Left ventricle myocardium inferior (tissue), 1 donor: ENCODE measurements around the gene FOXR1. TPM values are rescaled to one million over a fixed set of nuclear protein-coding genes. Genes with fewer than 3 reads are reported as not detected.
A peak's percentile ranks its signal among the peaks of the same experiment; 100 is the strongest.

Experiments used
- DNase-seq: peaks from one replicate; pipeline ENCODE4 v3.0.0-alpha.2; 2020
- H3K27ac ChIP-seq: fragments of 200-600 bp; replicated peaks from 2 replicates; pipeline ENCODE4 v1.8.0; 2021
- H3K27me3 ChIP-seq: fragments of 200-600 bp; 2 replicates; pipeline ENCODE4 v1.8.0; 2021; ENCODE audit warnings: low read depth
- H3K36me3 ChIP-seq: fragments of 200-600 bp; 2 replicates; pipeline ENCODE4 v1.8.0; 2021
- H3K4me1 ChIP-seq: fragments of 200-600 bp; 2 replicates; pipeline ENCODE4 v1.8.0; 2021
- H3K4me3 ChIP-seq: fragments of 200-600 bp; 2 replicates; pipeline ENCODE4 v1.8.0; 2021; ENCODE audit warnings: mild to moderate bottlenecking, moderate library complexity
- H3K9me3 ChIP-seq: fragments of 200-600 bp; replicated peaks from 2 replicates; pipeline ENCODE4 v1.8.0; 2021
- intact Hi-C: fragments of 100-400 bp; cut with micrococcal nuclease; formaldehyde crosslinking; loops from one replicate; pipeline ENCODE4 v1.11.0; 2022
- microRNA-seq: library from miRNA; unstranded; fragments of <30 nt; microRNA quantifications from one replicate; pipeline ENCODE4 v1.2.0, GENCODE V29; 2020
- total RNA-seq: library from RNA; stranded (reverse); fragmentation: NEBNext Ultra II Directional; extraction: Animal tissue kit (Norgen Biotek cat#: 25700); gene quantifications from one replicate; pipeline ENCODE4 v1.2.1, GENCODE V29; 2021
- TF ChIP-seq, protein P1 (sequence below): fragments of 200-600 bp; IDR thresholded peaks from 2 replicates; pipeline ENCODE4 v1.8.0; 2021; ENCODE audit warnings: antibody characterized with exemption, mild to moderate bottlenecking, borderline replicate concordance
- donor health status: DM: no; HTN: yes; CAD: no; lungs with severe emphysema.

Gene FOXR1
- total RNA-seq, 1 donor from 2014 or later: not detected

DNA sequence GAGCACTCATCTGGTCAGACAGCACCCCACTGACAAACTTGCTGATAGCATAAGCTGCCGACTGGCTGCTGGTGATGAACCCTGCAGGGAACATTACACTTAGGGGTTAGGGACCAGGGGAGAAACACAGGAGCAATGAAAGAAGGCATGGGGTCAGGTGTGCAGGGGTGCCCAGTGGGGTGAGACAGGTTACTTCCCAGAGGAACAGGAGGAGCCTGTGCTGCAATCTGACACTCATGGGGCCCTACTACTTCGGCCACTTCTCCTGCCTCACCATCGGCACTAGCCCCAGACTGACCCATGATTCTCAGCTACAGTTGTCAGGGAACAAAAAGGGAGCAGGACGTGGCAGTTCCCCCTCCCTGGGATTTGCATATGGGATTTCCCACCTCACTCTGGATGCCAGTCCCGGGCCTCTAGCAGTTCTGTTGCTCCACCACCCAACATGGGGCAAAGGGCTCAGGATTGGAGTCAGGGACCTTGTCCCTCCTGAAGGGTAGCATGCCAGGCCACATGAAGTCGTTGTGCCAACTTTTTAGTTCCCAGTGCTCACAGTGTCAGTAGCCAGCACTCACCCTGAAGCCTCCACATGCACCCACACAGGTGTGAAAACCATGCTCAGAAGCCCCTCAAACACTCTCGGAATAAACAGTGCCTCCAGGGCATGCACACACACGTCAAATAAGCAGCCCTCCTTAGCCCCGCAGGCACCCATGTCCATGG is 56.9 kb downstream of the FOXR1 start:
- no peak for DNase-seq
- TF ChIP-seq, protein P1, sequence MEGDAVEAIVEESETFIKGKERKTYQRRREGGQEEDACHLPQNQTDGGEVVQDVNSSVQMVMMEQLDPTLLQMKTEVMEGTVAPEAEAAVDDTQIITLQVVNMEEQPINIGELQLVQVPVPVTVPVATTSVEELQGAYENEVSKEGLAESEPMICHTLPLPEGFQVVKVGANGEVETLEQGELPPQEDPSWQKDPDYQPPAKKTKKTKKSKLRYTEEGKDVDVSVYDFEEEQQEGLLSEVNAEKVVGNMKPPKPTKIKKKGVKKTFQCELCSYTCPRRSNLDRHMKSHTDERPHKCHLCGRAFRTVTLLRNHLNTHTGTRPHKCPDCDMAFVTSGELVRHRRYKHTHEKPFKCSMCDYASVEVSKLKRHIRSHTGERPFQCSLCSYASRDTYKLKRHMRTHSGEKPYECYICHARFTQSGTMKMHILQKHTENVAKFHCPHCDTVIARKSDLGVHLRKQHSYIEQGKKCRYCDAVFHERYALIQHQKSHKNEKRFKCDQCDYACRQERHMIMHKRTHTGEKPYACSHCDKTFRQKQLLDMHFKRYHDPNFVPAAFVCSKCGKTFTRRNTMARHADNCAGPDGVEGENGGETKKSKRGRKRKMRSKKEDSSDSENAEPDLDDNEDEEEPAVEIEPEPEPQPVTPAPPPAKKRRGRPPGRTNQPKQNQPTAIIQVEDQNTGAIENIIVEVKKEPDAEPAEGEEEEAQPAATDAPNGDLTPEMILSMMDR: no peak
- peaks cover 41% of the 10 kb centered on the region for H3K4me1 ChIP-seq
- H3K4me3 ChIP-seq: no peak overlapping the region
- intact Hi-C loops: no loop called here
- H3K27ac ChIP-seq: peak overlapping the region; percentile 81
- no peaks in the 10 kb centered on the region for H3K9me3 ChIP-seq
- H3K27me3 ChIP-seq: no peaks in the 10 kb centered on the region
- peaks cover 31% of the 10 kb centered on the region for H3K36me3 ChIP-seq

DNA sequence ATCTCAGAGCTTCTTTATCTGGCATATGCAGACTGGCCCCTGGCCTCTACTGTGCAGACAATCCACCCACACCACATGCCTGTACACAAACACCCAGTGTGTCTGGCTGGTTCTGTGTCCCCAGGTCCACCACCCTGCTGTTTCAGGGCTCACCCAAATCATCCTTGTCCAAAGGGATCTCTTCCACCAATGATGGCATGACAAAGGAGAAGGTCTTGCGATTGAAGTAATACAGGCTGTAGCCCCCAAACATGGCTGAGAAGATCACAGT is 57.4 kb downstream of the FOXR1 start:
- Histone ChIP-seq H3K4me1 (peaks cover 41% of the 10 kb centered on the region), H3K9me3 (no peaks in the 10 kb centered on the region), H3K36me3 (peaks cover 26% of the 10 kb centered on the region), H3K27me3 (no peaks in the 10 kb centered on the region), H3K4me3 (peak overlapping the region; percentile 96), H3K27ac (peak overlapping the region; percentile 81)
- no peak for DNase-seq
- intact Hi-C loops: no loop called here
- TF ChIP-seq, protein P1: no peak

DNA sequence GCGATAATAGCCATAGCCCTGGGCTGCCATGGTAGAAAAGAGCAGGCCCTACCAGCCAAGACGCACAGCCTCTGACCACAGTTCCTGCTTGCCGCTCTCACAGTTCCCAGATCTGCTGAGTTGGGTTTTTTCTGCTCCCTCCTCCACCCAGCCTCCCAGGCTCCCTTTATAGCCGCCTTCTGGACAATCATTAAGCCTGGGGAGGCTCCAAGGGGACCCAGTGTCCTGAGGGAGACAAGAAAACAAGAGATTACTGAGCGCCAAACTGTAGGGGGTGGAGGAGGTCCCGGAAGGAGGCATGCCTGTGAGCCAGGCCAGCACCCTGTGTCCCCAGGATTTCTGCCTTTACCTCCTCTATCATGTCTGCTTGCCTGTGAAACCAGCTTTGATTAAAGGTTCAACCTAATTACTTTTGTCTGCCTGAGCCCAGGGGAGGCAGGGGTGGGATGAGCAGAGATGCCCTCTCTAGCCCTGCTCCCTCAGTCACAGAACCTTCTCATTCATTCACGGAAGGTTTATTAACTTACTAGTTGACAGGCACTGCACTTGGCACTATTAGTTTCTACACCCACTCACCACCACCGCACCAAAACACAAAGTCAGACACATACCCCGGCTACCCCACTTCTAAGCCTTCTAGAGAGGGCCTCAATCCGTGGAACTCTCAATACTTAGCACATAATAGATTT is 57.9 kb downstream of the FOXR1 start:
- H3K27me3 ChIP-seq: no peaks in the 10 kb centered on the region
- H3K4me3 ChIP-seq: peak overlapping the region; percentile 96
- H3K4me1 ChIP-seq: peaks cover 37% of the 10 kb centered on the region
- TF ChIP-seq, protein P1: no peak
- H3K36me3 ChIP-seq: peaks cover 21% of the 10 kb centered on the region
- DNase-seq: no peak
- intact Hi-C loops: no loop called here
- no peaks in the 10 kb centered on the region for H3K9me3 ChIP-seq
- H3K27ac ChIP-seq: peak overlapping the region; percentile 81

DNA sequence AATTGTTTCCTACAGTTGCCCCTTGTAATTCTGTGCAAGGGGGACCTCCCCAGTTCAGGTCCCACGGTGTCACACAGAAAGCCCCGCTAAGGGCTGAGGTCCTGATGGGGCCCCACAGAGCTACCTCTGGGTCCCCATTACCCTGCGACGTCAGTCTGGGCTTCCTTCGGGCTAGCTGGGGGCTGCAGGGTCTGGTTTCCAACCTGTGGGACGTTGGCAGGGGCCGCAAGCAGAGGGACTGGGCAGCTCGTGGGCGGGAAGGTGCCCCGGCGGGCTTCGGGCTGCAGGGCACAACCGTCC is 58.4 kb downstream of the FOXR1 start:
- Histone ChIP-seq H3K27ac (peak overlapping the region; percentile 81), H3K4me1 (peaks cover 32% of the 10 kb centered on the region), H3K27me3 (no peaks in the 10 kb centered on the region), H3K4me3 (peak overlapping the region; percentile 96), H3K9me3 (no peaks in the 10 kb centered on the region), H3K36me3 (peaks cover 16% of the 10 kb centered on the region)
- TF ChIP-seq, protein P1: no peak
- intact Hi-C loops: no loop called here
- DNase-seq: no peak

DNA sequence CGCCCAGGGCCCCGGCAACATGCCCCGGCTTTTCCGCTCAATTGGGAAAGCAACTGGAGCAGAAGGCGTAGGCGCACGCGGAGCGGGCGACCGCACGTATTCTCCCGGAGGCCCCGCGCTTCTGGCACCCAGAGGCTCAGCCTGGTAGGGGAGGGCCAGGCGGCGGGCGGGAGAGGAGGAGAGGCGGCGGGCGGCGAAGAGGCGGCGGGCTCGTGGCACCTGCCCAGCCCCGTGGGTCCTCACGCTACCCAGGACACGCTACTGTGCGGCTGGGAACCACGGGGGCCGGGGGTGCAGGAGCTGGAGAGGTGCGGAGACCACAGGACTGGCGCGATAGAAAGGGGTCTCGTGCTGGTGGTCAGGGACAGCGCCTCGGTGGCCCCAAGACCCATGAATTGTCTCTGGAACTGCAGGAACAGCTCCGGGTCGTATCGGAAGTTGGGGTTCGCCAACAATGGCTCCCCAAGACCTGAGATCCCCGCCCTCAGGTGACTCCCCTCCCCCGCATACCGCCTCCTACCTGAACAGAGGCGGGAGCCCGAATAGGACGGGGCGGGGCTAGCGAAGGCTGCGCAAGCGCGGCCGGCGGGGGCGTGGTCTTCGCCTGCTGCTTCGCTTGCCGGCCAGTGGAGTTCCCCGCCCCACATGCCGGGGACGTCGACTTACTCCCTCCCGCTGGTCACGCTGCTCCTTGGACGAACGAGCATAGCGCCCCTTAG is 58.9 kb downstream of the FOXR1 start, which contains the start of gene SLC37A4:
TSS of gene SLC37A4 (minus strand) at position 549 of the 719 bp plus-strand sequence.
- Histone ChIP-seq H3K36me3 (peaks cover 11% of the 10 kb centered on the region), H3K4me1 (peaks cover 27% of the 10 kb centered on the region), H3K9me3 (no peaks in the 10 kb centered on the region), H3K4me3 (peak within 1 kb of the TSS; percentile 96), H3K27ac (peak within 1 kb of the TSS; percentile 81), H3K27me3 (no peaks in the 10 kb centered on the region)
- intact Hi-C loops: no loop called here
- TF ChIP-seq, protein P1: no peak
- peak; percentile 98 for DNase-seq

Small RNA genes lying within 50 kb of the gene (microRNA-seq; reads per million reads assigned to microRNA genes)
- not detected for gene MIR3656

Other genes with a start within 250 kb of the FOXR1 start
- 134 TPM for gene DDX6, start 180.6 kb upstream of the FOXR1 start, total RNA-seq
- gene CXCR5, start 87.9 kb upstream of the FOXR1 start, total RNA-seq: not detected
- gene BCL9L, start 45.8 kb upstream of the FOXR1 start, total RNA-seq: 43.8 TPM
- gene UPK2, start 15.5 kb upstream of the FOXR1 start, total RNA-seq: not detected
- gene CENATAC, start 26.4 kb downstream of the FOXR1 start, total RNA-seq: 9.7 TPM
- 767 TPM for gene RPS25, start 46.6 kb downstream of the FOXR1 start, total RNA-seq
- 32.7 TPM for gene TRAPPC4, start 47.0 kb downstream of the FOXR1 start, total RNA-seq
- 5.4 TPM for gene SLC37A4, start 59.1 kb downstream of the FOXR1 start, total RNA-seq
- gene HYOU1, start 85.4 kb downstream of the FOXR1 start, total RNA-seq: 71.8 TPM
- gene VPS11, start 96.1 kb downstream of the FOXR1 start, total RNA-seq: 22.0 TPM
- gene HMBS, start 113.1 kb downstream of the FOXR1 start, total RNA-seq: 25.2 TPM
- gene DPAGT1, start 130.1 kb downstream of the FOXR1 start, total RNA-seq: 15.4 TPM
- gene C2CD2L, start 135.6 kb downstream of the FOXR1 start, total RNA-seq: 10.8 TPM
- gene HINFP, start 149.8 kb downstream of the FOXR1 start, total RNA-seq: 13.9 TPM
- 1.8 TPM for gene ABCG4, start 177.3 kb downstream of the FOXR1 start, total RNA-seq
- 32.2 TPM for gene NLRX1, start 197.0 kb downstream of the FOXR1 start, total RNA-seq
- gene NHERF4, start 213.7 kb downstream of the FOXR1 start, total RNA-seq: not detected
- 7.0 TPM for gene CBL, start 234.6 kb downstream of the FOXR1 start, total RNA-seq